LHCN-M2 (cell line): ENCODE results near the gene SPAG16. TPM values are rescaled to one million over a fixed set of nuclear protein-coding genes. Genes with fewer than 3 reads are reported as not detected.

ENCODE experiments used
- DNase-seq: peaks from one replicate; pipeline ENCODE4 v3.0.0-alpha.2; 2012; ENCODE audit warnings: low read depth
- total RNA-seq: library from RNA; depleted of rRNA; stranded (reverse); fragments of >200 nt; gene quantifications from 2 replicates; pipeline ENCODE4 v1.2.3, GENCODE V29; 2014

The SPAG16 gene
- total RNA-seq, 1 experiment from 2014 or later = 16.5 TPM

DNA sequence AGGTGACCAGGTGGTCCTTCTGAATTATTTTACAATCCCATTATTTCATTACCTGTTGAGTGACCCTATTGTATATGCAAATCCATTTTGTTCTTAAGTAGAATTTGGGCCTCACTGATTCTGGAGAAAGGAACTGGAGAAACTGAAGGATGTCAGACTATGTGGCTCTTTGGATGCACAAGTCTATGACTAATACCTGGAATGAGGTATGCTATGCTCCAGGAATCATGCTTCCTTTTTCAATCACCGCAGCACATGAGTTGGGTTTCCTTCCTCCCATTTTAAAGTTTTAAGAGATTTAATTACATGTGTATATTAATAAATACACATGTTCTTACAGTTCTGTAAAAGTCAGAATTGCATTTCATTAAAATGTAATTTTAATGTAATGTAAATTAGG is 872.7 kb downstream of the SPAG16 start:
- DNase-seq = no peak

DNA sequence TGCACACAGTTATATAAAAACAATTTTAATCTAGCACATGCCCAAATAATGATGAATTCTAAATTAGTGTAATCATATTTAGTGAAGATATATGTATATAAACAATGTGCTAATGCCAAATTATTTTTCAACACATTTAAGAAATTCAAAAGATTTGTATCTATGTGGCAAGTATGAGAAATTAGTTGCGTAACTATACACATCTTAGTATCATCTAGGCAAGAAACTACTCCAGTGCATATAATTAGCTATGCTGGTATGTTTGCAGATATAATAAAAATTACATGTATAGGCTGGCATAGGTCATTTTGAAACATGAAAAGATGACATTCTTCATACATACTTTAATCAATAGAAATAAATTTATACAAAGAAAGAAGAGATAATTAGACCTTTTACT is 874.6 kb downstream of the SPAG16 start:
- DNase-seq = no peak

DNA sequence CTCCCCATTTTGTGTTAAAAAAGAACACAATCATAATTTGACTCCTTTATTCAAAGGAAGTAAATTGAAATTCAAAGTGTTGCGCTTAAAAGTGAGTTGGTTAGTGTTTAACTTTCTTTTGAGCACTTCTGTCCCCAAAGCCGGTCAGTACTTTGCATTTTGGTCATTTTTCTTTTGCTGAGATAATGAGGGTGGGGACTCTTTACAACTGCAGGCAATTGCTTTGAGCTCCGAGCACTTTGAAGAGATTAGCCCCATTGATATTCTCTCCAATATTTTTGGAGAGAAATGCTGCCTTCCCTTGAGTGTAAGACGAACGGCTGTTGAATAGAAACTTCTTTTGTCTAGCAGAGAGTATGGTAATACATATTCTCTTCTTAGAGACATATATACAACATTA is 885.0 kb downstream of the SPAG16 start:
- no peak for DNase-seq

DNA sequence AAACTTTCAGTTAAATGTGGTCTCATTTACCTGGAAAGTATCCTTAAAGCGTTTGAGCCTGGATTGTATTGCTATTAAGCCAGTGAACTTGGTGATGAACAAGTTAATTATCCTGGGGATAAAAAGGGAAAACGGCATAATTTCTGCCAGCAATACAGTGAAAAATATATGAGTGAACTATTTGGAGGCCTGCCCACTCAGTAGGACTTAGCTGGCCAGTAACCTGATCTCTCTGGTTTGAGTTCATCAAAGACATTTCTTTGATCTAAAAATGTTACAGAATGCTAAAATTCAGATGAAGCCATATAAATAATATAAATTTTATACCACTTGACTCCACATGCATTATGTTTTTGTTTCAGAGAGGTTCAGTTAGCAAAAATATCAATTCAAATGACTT is 885.5 kb downstream of the SPAG16 start:
- DNase-seq = peak; percentile 32

DNA sequence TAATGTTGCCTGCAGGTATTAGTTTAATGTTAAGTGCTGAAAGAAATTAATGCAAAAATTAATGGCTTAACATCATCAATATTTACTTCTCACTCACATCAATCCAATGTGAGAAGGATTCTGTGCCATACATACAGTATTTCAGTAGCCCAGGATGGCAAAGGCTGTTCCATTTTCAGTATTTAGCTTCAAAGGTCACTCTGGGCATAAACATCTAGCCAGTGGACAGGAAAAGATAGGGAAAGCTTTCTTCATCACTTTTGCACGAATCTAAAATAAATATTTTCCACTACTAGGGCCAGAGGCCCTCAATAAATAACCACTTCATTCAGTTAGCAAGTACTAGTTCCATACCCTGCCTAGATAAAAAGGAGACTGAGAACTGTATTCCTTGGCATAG is 890.3 kb downstream of the SPAG16 start:
- no peak for DNase-seq

DNA sequence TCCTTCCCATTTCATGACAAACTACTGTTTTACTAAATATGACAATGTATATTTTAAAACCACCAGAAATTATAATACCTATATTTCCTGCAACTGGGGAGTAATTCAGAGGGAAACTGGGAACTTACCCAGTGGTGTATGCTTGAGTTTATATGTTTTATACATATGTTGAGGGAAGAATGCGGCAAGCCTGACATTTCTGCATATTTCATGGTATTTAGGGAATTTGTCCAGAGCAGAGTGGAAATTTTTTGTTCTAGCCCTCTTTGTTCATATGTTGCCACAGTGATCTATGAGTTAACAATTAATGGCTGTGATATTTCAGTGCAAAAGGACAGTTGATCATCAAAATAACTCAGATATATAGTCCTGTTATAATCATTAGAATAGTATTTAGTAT is 895.8 kb downstream of the SPAG16 start:
- no peak for DNase-seq

DNA sequence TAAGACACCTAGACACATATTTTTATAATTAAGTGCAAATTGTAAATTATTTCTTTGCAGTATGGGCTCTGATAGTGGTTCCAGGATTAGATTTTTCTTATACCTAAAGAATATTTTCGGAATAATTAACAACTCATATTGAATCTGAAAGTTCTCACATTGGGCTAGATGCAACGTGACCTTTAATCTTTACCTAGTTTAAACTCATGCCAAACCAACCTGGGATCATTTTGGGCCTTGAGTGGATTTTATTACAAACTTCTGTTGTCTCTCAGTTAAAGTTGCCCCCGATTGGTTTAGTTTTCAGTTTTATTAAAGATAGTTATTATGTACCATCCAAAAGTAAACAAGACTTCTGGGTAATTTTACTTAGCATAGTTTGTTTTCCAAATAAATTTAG is 896.4 kb downstream of the SPAG16 start:
- DNase-seq = no peak

DNA sequence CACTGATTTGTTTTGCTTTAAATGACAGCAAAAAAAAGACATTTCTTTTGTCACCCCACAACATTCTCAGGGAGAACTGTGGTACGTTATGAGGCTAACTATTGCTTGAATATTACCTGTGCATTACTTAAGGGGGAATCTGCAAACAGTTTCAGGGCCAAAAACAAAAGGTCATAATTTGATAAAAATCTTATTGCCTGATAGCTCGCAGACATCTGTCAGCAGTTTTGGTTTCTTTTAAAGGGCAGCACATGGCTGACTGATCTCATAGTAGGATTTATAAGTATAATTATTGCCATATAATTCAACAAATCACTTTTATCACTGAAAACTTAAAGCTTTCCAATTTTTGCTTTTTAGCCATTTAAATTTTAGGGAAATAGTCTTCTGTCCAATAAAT is 900.2 kb downstream of the SPAG16 start:
- no peak for DNase-seq

DNA sequence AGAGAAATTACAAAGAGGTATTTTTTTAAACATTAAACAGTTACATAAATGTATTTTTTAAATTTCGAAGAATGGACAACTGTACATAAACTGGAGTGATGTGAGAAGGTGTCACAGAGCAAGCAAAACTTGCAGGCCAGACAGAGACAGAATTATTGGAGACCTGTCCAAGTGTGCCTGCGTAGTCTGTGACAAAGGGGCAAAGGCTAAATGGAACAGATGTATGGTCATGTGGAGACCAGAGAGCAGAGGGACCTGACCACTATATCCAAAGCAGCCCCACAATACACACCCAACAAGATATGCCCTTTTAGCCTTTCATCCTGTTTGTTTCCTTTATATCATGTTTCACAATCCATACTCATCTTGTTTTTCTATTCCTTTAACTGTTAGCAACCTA is 901.3 kb downstream of the SPAG16 start:
- no peak for DNase-seq

DNA sequence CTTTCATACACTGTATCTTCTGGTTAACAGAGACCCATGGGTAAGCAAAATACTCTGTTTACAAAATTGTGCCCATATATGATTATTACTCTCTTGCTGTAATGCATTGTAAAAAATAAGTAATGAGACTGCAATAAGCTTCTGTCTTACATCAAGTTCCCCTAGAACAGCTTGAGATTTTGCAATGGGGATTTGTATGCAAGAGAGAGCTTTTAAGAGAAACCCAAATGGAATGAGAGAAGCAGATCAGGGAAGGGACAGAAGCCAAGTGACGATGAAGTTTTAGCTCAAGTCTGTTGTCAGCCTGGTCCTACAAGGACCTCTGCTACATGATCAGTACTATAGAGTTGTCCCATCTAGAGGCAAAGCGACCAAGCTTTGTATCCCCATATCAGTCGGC is 908.4 kb downstream of the SPAG16 start:
- no peak for DNase-seq

DNA sequence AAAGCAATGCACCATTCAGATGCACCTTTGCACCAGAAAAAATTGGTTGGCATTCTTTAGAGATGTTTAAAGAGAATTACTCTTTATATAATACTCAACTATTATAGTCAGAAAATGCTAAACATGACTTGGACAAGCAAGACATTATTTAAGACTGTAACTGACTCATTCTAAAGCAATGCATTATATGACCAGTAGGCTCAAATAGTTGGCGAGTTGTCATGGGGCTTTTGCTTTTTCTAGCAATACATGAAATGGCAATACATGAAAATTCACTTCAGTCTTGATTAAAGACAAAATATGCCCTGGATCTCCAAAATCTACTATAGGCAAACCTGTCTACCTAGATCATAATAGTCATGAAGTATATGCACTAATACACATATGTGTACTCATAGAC is 909.7 kb downstream of the SPAG16 start:
- DNase-seq = peak; percentile 65

DNA sequence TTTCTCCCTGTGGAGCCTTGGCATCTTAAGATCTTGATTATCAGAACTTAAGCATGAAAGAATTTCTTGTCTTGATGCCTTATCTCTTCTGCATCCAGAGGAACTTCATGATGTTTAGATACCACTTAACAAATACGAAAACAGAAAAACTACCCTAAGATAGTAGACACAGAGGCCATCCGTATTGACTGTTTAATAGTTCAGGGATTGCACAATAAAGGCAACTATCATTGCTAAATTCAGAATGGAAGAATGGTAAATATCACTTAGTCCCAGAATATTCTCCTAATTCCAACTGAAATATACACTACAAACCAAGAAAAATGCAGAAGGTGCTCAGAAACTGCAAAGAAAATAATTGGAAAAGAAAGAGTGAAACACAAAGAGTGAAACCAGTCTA is 912.0 kb downstream of the SPAG16 start:
- DNase-seq = no peak

DNA sequence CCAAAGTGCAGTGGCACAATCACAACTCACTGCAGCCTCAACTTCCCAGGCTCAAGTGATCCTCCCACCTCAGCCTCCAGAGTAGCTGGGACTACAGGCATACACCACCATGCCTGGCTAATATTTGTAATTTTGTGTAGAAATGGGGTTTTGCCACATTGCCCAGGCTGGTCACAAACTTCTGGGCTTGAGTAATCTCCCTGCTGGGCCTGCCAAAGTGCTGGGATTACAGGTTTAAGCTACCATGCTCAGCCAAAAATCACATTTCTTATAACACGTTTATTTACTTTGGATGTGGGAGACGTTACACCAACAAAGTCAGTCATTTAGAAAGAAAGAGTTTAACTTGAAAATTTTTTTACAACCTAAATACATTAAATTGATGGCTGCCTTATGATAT is 917.6 kb downstream of the SPAG16 start:
- no peak for DNase-seq

DNA sequence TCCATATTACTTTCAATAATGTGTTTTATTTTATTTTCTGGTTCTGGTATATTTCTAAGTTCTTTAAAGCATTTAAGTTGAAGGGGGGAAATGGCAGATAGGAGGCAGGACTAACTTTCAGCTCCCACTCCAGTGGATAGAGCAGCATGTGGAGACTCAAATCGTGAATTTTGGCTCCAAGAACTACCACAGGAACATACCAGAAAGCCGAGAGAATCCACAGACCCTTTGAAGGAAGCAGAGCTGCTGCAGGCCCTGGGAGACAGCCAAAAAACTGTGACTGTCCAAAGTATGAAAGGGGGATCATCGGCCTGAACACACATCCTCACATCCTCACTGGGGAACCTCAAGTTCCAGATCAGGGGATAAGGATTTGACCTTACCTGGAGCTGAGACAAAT is 919.0 kb downstream of the SPAG16 start:
- peak; percentile 21 for DNase-seq

DNA sequence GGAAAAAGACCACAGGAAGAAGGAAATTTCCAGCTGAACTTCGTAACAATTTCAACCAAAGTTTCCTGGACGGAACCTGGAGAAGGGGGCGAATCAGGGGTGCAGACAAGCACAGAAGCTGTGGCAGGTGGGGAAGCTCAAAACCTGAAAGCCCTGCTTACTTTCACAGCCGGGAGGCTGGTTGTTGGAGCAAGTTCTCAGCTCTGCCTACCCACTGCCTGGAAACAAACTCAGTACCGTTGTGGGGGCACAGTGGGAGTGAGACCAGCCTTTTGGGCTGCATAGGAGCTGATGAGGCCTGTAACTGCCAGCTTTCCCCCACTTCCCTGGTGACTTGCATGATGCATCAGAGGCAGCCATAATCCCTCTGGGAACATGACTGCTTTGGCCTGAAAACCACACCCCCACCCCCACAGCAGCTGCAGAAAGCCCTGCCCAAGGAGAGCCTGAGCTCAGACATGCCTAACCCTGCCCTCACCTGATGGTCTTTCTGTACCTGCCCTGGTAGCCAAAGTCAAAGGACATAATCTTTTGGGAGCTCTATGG is 919.6 kb downstream of the SPAG16 start:
- DNase-seq = peak; percentile 89

DNA sequence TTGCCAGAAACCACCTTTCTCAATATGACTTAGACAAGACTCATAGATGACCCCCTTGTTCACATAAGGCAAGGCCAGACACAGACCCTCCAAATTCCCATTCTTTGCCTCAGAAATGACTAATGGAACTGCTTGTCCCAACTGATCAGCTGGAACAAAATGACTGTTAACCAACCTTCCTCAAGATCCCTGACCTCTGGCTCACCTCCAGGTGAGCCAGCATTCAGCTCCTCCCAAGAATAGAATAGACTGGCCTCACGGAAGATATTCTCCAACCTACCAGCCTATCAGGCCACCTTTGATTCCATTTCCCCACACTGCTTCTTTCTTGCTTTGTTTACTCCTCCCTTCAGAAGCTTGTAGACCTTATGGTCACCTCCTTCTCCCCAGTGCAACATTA is 930.8 kb downstream of the SPAG16 start:
- no peak for DNase-seq

DNA sequence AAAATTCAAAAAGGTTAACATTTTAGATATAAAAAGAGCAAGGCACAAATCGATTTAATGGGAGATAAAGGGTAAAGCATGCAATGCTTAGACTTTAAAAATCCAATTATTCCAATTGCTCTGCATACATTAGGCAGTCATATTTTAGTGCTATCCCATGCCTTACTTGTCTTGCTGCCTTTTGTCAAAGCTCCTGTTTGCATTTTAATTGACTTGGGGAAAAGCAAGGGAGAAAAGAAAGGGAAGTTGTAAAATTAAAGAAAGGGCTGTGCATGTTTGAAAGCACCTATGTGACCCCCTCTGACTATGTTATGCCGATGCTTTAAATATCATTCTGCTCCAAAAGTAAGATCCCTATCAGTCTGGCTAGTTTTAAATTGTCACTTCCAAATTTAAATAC is 932.9 kb downstream of the SPAG16 start:
- DNase-seq = no peak

DNA sequence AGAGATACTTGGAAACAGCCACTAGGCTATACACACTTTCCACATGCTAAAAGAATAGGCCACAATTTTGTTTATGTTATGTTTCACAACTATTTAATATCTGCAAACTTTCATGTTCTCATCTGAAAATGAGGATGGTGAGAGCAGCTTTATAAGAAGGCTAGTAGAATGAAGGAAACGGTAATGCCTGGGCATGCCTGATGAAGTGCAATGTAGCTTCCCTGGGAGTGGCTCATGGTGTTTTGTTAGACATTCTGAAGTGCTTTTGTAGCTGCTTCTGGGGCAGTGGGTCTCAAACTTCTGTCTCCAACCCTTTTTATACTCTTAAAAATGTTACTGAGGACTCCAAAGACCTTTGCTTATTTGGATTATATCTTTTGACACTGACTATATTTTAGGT is 933.3 kb downstream of the SPAG16 start:
- DNase-seq = no peak

DNA sequence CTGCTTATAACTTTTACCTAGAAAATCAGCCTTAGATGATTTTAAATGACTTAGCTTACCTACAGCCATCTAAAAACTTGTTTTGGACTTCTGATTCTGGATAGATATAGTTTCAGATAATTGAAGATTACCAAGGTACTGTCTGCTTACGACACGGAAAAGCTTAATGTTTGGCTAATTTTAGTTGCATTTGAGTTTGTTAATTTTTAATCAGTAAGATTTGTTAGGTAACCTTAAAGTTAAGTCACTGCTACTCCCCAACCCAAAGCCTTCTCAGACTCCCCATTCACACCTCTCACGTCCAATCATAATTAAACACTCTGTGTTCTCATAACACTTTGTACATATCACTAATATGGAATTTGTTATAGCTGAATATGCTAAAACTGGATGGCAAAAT is 936.0 kb downstream of the SPAG16 start:
- DNase-seq = no peak

DNA sequence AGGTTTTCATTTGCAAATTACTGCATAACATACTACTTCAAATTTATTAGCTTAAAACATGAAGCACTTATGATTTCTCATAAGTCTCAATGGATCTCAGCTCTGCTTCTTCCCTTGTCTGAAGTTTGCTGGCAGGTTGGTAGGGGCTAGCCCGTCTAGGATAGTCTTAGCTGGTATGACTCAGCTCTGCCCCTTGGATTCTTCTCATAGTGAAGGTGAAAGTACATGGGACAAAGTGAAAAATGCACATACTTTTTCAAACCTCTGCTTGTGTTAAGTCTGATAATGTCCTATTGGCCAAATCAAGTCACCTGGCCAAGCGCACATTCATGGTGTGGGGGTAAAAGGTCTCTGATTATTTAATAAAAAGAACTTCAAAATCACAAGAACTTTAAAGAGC is 941.8 kb downstream of the SPAG16 start:
- peak; percentile 11 for DNase-seq

DNA sequence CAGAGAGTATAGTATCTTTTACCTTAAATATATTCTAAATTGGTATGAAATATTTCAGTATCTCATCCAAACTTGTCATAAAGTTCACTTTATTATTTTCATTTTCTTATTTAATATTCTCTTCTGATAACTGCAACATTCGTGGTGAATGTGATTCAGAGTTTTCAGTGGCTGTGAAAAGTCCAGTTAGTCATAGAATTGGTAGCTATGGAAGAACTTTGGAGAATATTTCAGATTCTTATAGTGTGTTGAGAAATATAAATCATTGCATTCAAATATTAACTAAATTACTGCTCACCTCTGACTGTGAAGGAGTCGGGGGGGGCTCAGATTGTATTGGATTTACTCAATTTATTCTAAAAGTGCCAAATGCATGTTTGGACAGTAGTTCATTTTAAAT is 948.0 kb downstream of the SPAG16 start:
- peak; percentile 23 for DNase-seq

DNA sequence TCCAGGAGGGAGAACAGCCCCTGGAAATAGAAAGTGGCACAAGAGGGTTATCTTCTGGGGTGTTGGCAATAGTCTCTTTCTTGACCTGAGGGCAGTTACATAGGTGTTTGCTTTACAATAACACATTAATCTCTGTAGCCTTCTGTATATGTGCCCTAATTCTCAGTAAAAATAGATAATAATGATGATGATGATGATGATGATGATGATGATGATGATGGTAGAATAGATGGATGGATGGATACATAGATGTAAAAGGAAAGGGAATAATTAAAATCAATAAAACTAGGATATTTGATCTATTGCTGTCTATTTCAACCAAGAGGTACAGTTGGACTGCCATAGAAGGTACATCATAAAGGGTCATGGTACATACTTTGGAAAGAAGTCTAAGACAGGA is 948.9 kb downstream of the SPAG16 start:
- no peak for DNase-seq

DNA sequence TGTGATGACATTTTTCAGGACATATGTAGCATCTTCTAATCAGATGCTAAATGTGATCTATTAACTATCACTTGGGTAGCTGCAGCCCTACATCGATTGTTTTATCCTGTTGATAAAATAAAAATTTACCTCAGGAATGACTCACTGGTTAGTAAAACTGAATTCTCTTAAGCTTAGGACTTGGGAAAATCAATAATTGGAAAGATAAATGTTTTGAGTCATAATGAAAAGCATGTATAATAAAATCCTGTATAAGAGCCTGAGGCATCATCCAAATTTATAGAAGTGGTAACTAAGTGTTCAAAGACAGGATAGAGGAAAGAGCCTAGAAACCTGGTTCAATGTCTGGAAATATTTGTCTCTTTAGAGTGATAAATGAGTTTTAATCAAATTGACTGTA is 958.5 kb downstream of the SPAG16 start:
- no peak for DNase-seq

DNA sequence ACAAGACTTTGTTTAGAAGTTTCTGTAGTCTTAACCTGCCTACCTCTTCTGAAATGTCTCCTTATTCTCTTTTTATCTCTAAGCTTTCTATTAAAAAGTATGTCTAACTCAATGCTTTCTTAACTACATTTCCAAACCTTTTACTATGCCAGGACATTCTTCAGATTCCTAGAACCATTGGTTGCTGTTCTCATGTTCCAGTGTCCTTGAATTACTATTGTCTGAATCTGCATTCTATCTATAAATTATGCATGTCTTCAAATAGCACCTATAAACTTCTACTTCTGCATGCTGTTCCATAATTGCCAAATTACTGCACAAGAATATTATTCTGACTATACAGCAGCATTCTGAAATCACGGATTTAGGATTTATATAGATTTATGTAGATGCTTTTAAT is 960.6 kb downstream of the SPAG16 start:
- peak; percentile 35 for DNase-seq

DNA sequence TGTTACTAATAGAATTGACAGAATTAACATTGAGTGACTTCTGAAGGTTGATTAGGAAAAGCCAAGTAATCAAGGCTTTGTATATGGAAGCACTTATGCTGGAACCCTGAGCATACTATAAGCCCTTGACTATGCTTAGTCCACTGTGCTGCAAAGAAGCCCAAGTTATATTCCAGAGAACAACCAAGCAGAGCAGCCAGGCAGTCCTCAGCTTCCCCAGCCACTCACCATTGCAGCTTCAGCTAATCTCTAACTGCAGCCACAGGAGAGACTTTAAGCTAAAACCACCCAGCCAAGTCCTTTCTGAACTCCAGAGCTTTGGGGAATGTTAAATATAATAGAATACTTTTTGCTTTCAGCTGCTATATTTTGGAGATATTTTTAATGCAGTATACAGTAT is 962.2 kb downstream of the SPAG16 start:
- DNase-seq = no peak
